ENCODE data around the gene PRDM16.

Gene PRDM16

GRCh38 chr1:3456449-3456963 lies 387.5 kb downstream of the PRDM16 start:
- TF ChIP-seq POLR2A (IDR thresholded peaks at IDR 0.05; ENCODE audit: low read length) (no peak), GATA1 (IDR thresholded peaks at IDR 0.05; ENCODE audit: low read depth, low read length) (no peak)
- no peak for DNase-seq

GRCh38 chr1:3456964-3457909 lies 388.2 kb downstream of the PRDM16 start:
- TF ChIP-seq GATA1 (IDR thresholded peaks at IDR 0.05; ENCODE audit: low read depth, low read length) = no peak
- TF ChIP-seq POLR2A (IDR thresholded peaks at IDR 0.05; ENCODE audit: low read length) = no peak
- DNase-seq = no peak

- TF ChIP-seq POLR2A (IDR thresholded peaks at IDR 0.05; ENCODE audit: low read length) = no peak
- TF ChIP-seq GATA1 (IDR thresholded peaks at IDR 0.05; ENCODE audit: low read depth, low read length) = no peak
- no peak for DNase-seq
Observed at GRCh38 chr1:3457910-3458883, 389.2 kb downstream of the PRDM16 start.

GRCh38 chr1:3459051-3459908 lies 390.3 kb downstream of the PRDM16 start:
- no peak for DNase-seq
- TF ChIP-seq GATA1 (IDR thresholded peaks at IDR 0.05; ENCODE audit: low read depth, low read length) (no peak), POLR2A (IDR thresholded peaks at IDR 0.05; ENCODE audit: low read length) (no peak)

- no peak for DNase-seq
- no peak for TF ChIP-seq GATA1 (IDR thresholded peaks at IDR 0.05; ENCODE audit: low read depth, low read length)
- TF ChIP-seq POLR2A (IDR thresholded peaks at IDR 0.05; ENCODE audit: low read length) = no peak
Observed at GRCh38 chr1:3459940-3460671, 391.1 kb downstream of the PRDM16 start.

- TF ChIP-seq POLR2A (IDR thresholded peaks at IDR 0.05; ENCODE audit: low read length) (no peak), GATA1 (IDR thresholded peaks at IDR 0.05; ENCODE audit: low read depth, low read length) (no peak)
- no peak for DNase-seq
Observed at GRCh38 chr1:3460672-3461131, 391.7 kb downstream of the PRDM16 start.

- TF ChIP-seq GATA1 (IDR thresholded peaks at IDR 0.05; ENCODE audit: low read depth, low read length) (no peak), POLR2A (IDR thresholded peaks at IDR 0.05; ENCODE audit: low read length) (no peak)
- DNase-seq = no peak
Observed at GRCh38 chr1:3461238-3461933, 392.4 kb downstream of the PRDM16 start.

- TF ChIP-seq GATA1 (IDR thresholded peaks at IDR 0.05; ENCODE audit: low read depth, low read length) (no peak), POLR2A (IDR thresholded peaks at IDR 0.05; ENCODE audit: low read length) (no peak)
- no peak for DNase-seq
Observed at GRCh38 chr1:3461934-3462275, 392.9 kb downstream of the PRDM16 start.

- TF ChIP-seq POLR2A (IDR thresholded peaks at IDR 0.05; ENCODE audit: low read length) (no peak), GATA1 (IDR thresholded peaks at IDR 0.05; ENCODE audit: low read depth, low read length) (no peak)
- no peak for DNase-seq
Observed at GRCh38 chr1:3462356-3463012, 393.5 kb downstream of the PRDM16 start.

- TF ChIP-seq POLR2A (IDR thresholded peaks at IDR 0.05; ENCODE audit: low read length) (no peak), GATA1 (IDR thresholded peaks at IDR 0.05; ENCODE audit: low read depth, low read length) (no peak)
- no peak for DNase-seq
Observed at GRCh38 chr1:3463013-3463385, 394.0 kb downstream of the PRDM16 start.

- DNase-seq = no peak
- TF ChIP-seq POLR2A (IDR thresholded peaks at IDR 0.05; ENCODE audit: low read length) = no peak
- TF ChIP-seq GATA1 (IDR thresholded peaks at IDR 0.05; ENCODE audit: low read depth, low read length) = no peak
Observed at GRCh38 chr1:3463408-3463863, 394.4 kb downstream of the PRDM16 start.

All from erythroblast (primary cell).